Hepatocyte (in vitro differentiated cells): ENCODE measurements around the gene TMEM87A. TPM values are rescaled to one million over a fixed set of nuclear protein-coding genes. Genes with fewer than 3 reads are reported as not detected.
"Not testable (repeated sequence)": the region's sequence is repeated elsewhere in the genome, so short reads cannot be mapped to it uniquely, and the experiment has no call there.

ENCODE experiments used
- DNase-seq: peaks from one replicate; pipeline ENCODE4 v3.0.0-alpha.2; 2016; ENCODE audit warnings: low spot score
- H2AFZ ChIP-seq: fragments of 200-600 bp; sonication (generic); 2 replicates; pipeline ENCODE4 v1.6.0; 2016; ENCODE audit warnings: antibody characterized with exemption, mild to moderate bottlenecking
- H3K27ac ChIP-seq: fragments of 200-600 bp; sonication (generic); 2 replicates; pipeline ENCODE4 v1.5.1; 2016; ENCODE audit warnings: mild to moderate bottlenecking
- H3K27me3 ChIP-seq: fragments of 200-600 bp; sonication (generic); 2 replicates; pipeline ENCODE4 v1.6.1; 2016
- H3K36me3 ChIP-seq: fragments of 200-600 bp; sonication (generic); replicated peaks from 2 replicates; pipeline ENCODE4 v1.5.1; 2016; ENCODE audit warnings: low read depth; ENCODE audit not compliant: insufficient read depth
- H3K4me1 ChIP-seq: fragments of 200-600 bp; sonication (generic); 2 replicates; pipeline ENCODE4 v1.5.1; 2016; ENCODE audit warnings: mild to moderate bottlenecking, moderate library complexity; ENCODE audit not compliant: insufficient read depth
- H3K4me2 ChIP-seq: fragments of 200-600 bp; sonication (generic); 2 replicates; pipeline ENCODE4 v1.6.0; 2016
- H3K4me3 ChIP-seq: fragments of 200-600 bp; sonication (generic); 2 replicates; pipeline ENCODE4 v1.5.1; 2016; ENCODE audit warnings: mild to moderate bottlenecking
- H3K79me2 ChIP-seq: fragments of 200-600 bp; sonication (generic); 2 replicates; pipeline ENCODE4 v1.6.0; 2017; ENCODE audit warnings: mild to moderate bottlenecking
- H3K9me2 ChIP-seq: fragments of 200-600 bp; sonication (generic); replicated peaks from 2 replicates; pipeline ENCODE4 v1.6.0; 2017; ENCODE audit warnings: mild to moderate bottlenecking; ENCODE audit not compliant: insufficient read depth
- H3K9me3 ChIP-seq: fragments of 200-600 bp; sonication (generic); 2 replicates; pipeline ENCODE4 v1.5.1; 2016; ENCODE audit warnings: low read depth, mild to moderate bottlenecking
- H4K20me1 ChIP-seq: fragments of 200-600 bp; sonication (generic); 2 replicates; pipeline ENCODE4 v1.6.0; 2016; ENCODE audit warnings: mild to moderate bottlenecking; ENCODE audit not compliant: insufficient read depth, poor library complexity, severe bottlenecking
- EZH2 ChIP-seq: fragments of 200-600 bp; sonication (generic); IDR thresholded peaks from 2 replicates; pipeline ENCODE4 v1.6.1; 2016; ENCODE audit warnings: antibody characterized with exemption, mild to moderate bottlenecking, borderline replicate concordance
- EZH2phosphoT487 ChIP-seq: fragments of 200-600 bp; sonication (generic); IDR thresholded peaks from one replicate; pipeline ENCODE4 v1.6.1; 2018; ENCODE audit warnings: antibody characterized with exemption, mild to moderate bottlenecking, low read depth, moderate library complexity; ENCODE audit not compliant: unreplicated experiment, severe bottlenecking
- WGBS: methylation state at CpG from one replicate; pipeline ENCODE4 v1.1.6; 2016; ENCODE audit warnings: low lambda C conversion rate; ENCODE audit errors: missing lambda C conversion rate; 5-methylcytosine and 5-hydroxymethylcytosine counted together
- polyA plus RNA-seq: library from polyadenylated mRNA; unstranded; fragments of >200 nt; fragmentation: Nextera tagmentation; extraction: Ambion mirVana; gene quantifications from 2 replicates; pipeline ENCODE4 v1.2.1, GENCODE V29; 2016
- total RNA-seq: library from RNA; depleted of rRNA; stranded (reverse); fragments of >200 nt; gene quantifications from 2 replicates; pipeline ENCODE4 v1.2.3, GENCODE V29; 2014
- TF ChIP-seq, protein P1 (sequence below): fragments of 200-600 bp; sonication (generic); IDR thresholded peaks from 2 replicates; pipeline ENCODE4 v1.5.1; 2016; ENCODE audit warnings: antibody characterized with exemption, mild to moderate bottlenecking; ENCODE audit not compliant: poor library complexity

Gene TMEM87A, protein sequence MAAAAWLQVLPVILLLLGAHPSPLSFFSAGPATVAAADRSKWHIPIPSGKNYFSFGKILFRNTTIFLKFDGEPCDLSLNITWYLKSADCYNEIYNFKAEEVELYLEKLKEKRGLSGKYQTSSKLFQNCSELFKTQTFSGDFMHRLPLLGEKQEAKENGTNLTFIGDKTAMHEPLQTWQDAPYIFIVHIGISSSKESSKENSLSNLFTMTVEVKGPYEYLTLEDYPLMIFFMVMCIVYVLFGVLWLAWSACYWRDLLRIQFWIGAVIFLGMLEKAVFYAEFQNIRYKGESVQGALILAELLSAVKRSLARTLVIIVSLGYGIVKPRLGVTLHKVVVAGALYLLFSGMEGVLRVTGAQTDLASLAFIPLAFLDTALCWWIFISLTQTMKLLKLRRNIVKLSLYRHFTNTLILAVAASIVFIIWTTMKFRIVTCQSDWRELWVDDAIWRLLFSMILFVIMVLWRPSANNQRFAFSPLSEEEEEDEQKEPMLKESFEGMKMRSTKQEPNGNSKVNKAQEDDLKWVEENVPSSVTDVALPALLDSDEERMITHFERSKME
- total RNA-seq (90.4 and 97.6 TPM in 2 replicates), polyA plus RNA-seq (68.3 and 74.2 TPM in 2 replicates)

DNA sequence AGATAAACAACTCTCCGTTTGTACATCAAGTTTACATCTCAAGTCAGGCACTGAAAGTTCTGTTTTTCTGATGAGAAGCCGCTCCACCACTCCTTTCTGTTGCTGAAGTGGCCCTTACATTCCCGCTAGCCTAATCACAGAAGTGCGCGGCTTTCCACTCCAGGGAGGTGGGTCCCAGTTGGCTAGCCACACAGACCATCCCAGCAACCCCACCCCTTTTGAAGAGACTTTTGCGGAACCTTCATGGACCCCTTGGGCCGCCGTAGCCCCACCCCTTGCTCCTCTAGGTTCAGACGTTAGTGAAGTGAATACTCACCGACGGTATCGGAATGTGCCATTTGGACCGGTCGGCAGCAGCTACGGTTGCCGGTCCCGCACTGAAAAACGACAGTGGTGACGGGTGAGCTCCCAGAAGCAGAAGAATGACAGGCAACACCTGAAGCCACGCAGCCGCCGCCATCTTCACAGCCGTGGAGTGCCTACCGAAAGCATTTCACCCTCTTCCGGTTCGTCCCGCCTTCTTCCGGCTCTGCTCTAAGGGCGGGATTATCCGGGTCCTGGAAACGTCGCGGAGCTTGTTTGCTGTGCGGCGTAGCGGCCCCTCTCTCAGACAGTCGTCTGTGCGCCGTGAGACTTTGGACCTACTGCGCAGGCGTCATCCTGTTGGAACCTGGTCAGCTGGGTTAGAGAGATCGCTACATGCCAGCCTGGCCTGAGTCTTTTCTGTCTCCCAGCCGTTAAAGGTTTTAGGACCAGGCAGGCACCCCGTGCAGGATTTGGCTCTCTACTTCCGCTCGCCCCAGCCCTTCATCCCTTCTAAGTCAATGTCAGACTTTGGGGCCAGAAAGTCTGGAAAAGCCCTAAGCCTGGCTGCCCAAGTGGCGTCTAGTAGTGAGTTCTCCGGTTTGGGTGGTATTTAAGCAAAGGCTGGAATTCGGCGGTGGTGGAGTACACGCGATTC lies at the start of gene TMEM87A, which contains the start of gene GANC:
Gene TMEM87A (minus strand): TSS at position 495 of the 961 bp plus-strand sequence. CDS start 35 bp downstream, at position 460.
Gene GANC (plus strand): TSS at position 263 of the 961 bp plus-strand sequence. CDS start 1,281 bp downstream, outside the sequence.
- no peaks in the 10 kb centered on the region for H3K27me3 ChIP-seq
- no peaks in the 10 kb centered on the region for H3K9me3 ChIP-seq
- under 1% methylated on average over 52 of the region's 52 CpGs for WGBS
- TF ChIP-seq, protein P1, sequence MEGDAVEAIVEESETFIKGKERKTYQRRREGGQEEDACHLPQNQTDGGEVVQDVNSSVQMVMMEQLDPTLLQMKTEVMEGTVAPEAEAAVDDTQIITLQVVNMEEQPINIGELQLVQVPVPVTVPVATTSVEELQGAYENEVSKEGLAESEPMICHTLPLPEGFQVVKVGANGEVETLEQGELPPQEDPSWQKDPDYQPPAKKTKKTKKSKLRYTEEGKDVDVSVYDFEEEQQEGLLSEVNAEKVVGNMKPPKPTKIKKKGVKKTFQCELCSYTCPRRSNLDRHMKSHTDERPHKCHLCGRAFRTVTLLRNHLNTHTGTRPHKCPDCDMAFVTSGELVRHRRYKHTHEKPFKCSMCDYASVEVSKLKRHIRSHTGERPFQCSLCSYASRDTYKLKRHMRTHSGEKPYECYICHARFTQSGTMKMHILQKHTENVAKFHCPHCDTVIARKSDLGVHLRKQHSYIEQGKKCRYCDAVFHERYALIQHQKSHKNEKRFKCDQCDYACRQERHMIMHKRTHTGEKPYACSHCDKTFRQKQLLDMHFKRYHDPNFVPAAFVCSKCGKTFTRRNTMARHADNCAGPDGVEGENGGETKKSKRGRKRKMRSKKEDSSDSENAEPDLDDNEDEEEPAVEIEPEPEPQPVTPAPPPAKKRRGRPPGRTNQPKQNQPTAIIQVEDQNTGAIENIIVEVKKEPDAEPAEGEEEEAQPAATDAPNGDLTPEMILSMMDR, result no peak
- TF ChIP-seq EZH2phosphoT487, result no peak
- no peak for TF ChIP-seq EZH2
- H3K9me2 ChIP-seq, result no peaks in the 10 kb centered on the region
- H3K4me2 ChIP-seq, result peak within 1 kb of the TSS; percentile 82
- peak within 1 kb of the TSS; percentile 58 for H2AFZ ChIP-seq
- H3K27ac ChIP-seq, result peak within 1 kb of the TSS; percentile 96
- H3K4me3 ChIP-seq, result peak within 1 kb of the TSS; percentile 60
- peaks cover 61% of the 10 kb centered on the region for H3K79me2 ChIP-seq
- H3K36me3 ChIP-seq, result no peaks in the 10 kb centered on the region
- peaks cover 4% of the 10 kb centered on the region for H4K20me1 ChIP-seq
- peak; percentile 99 for DNase-seq
- H3K4me1 ChIP-seq, result peaks cover 10% of the 10 kb centered on the region

DNA sequence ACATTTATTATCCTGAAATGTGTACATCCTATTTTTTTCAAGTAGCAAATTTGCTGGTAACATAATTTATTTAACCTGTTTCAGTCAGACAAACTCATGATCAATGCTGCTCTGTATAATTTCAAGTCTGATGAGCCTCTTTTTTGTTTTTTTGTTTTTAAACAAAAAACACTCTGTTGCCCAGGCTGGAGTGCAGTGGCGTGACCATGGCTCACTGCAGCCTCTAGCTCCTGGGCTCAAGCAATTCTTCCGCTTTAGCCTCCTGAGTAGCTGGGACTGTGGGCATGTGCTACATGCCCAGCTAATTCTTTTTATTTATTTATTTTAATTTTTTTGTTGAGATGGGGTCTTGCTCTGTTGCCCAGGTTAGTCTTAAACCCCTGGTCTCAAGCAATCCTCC lies 46.0 kb upstream of the TMEM87A start:
- Histone ChIP-seq H2AFZ (no peak overlapping the region), H3K9me2 (no peaks in the 10 kb centered on the region), H3K9me3 (no peaks in the 10 kb centered on the region), H4K20me1 (no peaks in the 10 kb centered on the region), H3K4me2 (no peak overlapping the region), H3K4me1 (no peaks in the 10 kb centered on the region), H3K27ac (no peak overlapping the region), H3K36me3 (no peaks in the 10 kb centered on the region), H3K79me2 (no peaks in the 10 kb centered on the region), H3K27me3 (no peaks in the 10 kb centered on the region), H3K4me3 (no peak overlapping the region)
- 98% methylated on average over 2 of the region's 2 CpGs for WGBS
- no peak for DNase-seq
- no peak for TF ChIP-seq EZH2phosphoT487

GRCh38 chr15:42316282-42316805 lies 43.1 kb upstream of the TMEM87A start:
- not testable (repeated sequence) for H3K9me3 ChIP-seq, H3K4me3 ChIP-seq, DNase-seq, H3K4me1 ChIP-seq, H3K9me2 ChIP-seq, H3K79me2 ChIP-seq, H3K27ac ChIP-seq, H3K4me2 ChIP-seq, H4K20me1 ChIP-seq, H3K27me3 ChIP-seq, H3K36me3 ChIP-seq, H2AFZ ChIP-seq
- WGBS, result 40% methylated on average over 11 of the region's 11 CpGs

GRCh38 chr15:42315521-42315920 lies 42.3 kb upstream of the TMEM87A start:
- no peak overlapping the region for H3K27ac ChIP-seq
- H4K20me1 ChIP-seq, result no peaks in the 10 kb centered on the region
- no peaks in the 10 kb centered on the region for H3K27me3 ChIP-seq
- TF ChIP-seq EZH2phosphoT487 (no peak), EZH2 (no peak)
- TF ChIP-seq, protein P1, result no peak
- no peak overlapping the region for H3K4me3 ChIP-seq
- 78% methylated on average over 1 of the region's 1 CpG for WGBS
- no peaks in the 10 kb centered on the region for H3K9me2 ChIP-seq
- no peaks in the 10 kb centered on the region for H3K79me2 ChIP-seq
- H3K9me3 ChIP-seq, result no peaks in the 10 kb centered on the region
- DNase-seq, result no peak
- H3K36me3 ChIP-seq, result no peaks in the 10 kb centered on the region
- H2AFZ ChIP-seq, result no peak overlapping the region
- H3K4me2 ChIP-seq, result no peak overlapping the region
- no peaks in the 10 kb centered on the region for H3K4me1 ChIP-seq
